HG03060 (cell line): ENCODE results near the gene SLC2A6.

Experiments
- ATAC-seq: cut with Tn5 transposase; IDR thresholded peaks from one replicate; pipeline ENCODE4 v1.9.1; 2021; ENCODE audit warnings: low read depth, moderate number of reproducible peaks; ENCODE audit not compliant: unreplicated experiment

SLC2A6 gene

DNA sequence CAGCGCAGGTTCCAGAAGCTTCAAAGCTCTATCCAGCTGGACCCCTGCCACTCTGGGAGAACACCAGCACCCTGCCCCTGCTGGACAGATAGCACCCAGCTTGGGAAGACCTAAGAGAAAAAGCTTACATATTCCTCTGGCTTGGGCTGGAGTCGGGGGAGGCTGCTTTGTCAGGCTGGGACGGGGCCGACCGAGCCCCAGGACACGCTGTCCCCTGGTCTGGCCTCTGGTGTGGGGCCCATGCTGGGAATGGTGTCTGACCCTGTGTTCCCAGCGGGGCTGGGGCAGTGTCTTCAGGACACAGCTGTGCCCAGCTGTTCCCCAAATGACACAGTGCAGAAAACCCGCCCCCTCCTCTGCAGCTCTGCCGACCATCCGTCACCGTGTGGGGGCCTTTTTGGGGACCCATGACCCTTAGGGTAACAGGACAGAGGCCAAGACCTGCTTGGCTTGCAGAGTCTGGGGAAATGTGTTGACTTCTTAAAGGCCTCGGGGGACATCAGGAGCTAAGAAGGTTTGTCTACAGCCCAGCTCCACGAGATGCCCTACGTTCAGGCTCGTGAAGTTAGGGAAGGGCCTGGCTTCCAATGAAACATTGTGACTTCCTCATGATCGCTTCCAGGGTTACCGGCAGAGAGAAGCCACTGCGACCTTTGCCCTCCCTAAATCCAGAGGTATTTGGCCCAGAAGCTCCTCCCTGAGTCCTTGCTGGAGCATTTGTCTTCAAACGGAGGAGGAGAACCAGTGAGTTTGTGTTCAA is 20.4 kb upstream of the SLC2A6 start:
- ATAC-seq, result no peak

DNA sequence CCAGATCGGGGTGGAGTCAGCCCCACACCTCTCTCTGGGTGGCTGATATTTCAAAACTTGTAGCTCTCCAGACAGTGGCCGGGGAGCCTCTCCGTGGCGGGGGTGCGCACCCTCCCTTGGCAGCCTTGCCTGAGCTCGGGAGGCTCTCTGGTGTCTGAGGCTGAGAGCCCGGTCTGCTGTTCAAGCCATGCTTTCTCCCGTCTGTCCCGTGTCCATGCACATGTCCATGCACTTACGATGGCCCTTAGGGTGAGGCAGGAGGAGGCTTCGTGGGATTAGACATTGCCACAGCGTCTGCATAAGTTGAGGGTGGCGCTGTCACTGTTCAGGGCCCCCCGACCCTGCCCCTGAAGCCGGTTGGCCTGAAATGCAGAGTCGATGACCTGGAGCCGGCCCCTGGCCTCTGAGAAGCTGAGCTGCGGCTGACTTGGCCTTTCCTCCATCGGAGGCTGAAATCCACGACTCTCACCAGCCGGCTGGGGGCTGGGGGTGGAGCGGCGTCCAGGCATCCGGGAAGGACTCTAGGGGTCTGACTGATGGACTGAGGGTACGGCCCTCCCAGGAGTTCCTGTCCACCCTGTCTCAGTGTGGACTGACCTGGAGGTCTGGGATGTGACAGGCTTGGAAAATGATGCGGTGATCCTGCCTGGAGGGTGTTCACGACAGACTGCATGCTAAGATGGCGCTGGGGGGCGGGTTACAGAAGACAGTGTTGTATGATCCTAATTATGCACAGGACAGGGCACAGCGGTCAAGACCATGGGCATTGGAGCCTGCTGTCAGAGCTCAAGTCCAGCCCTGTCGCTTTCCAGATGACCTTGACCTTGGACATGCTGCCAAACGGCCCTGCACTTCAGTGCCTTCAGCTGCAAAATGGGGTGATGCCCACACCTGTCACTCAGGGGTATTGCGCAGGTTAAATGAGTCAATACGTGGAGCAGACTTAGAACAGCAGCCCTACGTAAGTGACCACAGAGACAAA is 18.3 kb upstream of the SLC2A6 start:
- ATAC-seq, result no peak

DNA sequence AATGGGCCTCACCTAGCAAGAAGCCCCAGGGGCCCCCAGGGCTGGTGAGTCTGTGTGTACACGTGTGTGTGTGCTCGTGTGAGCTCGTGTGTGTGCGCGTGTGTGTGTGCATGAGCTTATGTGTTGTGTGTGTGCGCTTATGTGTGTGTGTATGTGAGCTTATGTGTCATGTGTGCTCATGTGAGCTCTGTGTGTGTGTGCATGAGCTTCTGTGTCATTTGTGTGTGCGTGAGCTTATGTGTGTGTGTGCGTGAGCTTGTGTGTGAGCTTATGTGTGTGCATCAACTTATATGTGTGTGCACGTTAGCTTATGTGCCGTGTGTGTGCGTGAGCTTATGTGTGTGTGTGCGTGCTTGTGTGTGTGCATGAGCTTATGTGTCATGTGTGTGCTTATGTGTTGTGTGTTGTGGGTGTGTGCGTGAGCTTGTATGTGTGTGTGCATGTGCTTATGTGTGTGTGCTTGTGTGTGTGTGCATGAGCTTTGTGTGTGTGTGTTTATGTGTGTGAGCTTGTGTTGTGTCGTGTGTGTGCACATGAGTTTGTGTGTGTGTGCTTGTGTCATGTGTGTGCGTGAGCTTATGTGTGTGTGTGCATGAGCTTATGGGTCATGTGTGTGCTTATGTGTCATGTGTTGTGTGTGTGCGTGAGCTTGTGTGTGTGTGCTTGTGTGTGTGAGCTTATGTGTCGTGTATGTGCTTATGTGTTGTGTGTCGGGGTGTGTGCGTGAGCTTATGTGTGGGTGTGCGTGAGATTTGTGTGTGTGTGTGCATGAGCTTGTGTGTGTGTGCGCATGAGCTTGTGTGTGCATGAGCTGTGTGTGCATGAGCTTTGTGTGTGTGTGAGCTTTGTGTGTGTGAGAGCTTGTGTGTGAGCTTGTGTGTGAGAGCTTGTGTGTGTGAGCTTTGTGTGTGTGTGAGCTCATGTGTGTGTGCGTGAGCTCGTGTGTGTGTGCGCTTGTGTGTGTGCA is 16.7 kb upstream of the SLC2A6 start:
- ATAC-seq, result no peak

DNA sequence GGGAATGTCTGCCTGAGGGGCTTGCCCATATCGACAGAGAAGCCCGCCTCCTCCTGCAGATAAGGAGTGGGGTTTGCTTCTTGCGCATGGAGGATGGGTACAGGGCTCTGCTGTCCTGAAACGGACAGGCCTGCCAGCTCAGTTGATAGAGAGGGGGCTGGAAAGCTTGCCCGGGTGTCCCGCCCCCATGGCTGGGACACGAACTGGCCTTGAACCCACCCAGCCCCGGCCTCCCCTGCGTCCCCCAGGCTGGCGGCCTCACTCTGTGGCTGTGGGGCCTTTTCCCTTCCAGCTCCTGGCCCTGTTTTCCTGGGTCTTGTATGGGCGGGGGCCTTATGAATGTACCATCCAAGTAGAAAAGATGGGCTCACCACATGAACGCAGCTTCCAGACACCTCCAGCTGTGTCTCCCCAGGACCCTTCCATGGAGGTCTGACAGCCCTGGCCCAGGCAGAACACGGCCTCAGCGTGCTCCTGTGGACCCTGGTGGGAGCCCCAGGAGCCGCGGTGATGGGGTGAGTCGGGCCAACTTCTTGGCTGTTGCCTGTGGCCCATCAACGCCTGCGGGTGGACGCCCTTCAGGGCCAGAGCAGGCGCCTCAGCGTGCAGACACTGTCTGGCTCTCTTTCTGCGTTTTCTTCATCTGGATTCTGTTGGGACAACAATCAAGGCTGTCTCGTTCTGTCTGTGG is 15.9 kb upstream of the SLC2A6 start:
- ATAC-seq, result no peak

DNA sequence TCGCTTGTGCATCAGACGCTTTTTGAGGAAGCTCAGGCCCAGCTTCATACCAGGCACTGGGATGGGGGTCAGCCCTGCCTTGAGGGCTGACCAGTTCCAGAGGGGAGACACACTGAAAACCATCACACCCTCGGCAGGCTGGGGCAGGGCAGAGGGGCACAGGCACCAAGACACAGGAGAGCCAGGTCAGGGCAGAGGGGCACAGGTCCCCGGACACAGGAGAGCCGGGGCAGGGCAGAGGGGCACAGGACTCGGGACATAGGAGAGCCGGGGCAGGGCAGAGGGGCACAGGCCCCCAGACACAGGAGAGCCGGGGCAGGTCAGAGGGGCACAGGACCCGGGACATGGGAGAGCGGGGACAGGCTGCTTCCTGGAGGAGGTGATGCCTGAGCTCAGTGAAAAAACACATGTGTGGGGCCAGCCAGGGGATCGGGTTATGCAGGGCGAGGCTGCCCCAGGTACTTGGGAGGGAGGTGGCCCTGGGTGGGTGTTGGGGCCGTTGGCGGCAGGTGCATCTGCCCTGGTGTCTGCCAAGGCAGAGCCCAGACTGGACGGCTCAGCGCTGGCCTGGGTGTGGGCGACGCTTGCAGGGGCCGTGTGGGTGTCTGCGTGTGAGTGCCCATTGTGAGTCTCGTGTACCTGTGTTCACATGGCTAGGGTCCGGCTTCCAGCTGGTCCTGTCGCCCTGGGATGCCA is 15.1 kb upstream of the SLC2A6 start:
- ATAC-seq, result no peak

DNA sequence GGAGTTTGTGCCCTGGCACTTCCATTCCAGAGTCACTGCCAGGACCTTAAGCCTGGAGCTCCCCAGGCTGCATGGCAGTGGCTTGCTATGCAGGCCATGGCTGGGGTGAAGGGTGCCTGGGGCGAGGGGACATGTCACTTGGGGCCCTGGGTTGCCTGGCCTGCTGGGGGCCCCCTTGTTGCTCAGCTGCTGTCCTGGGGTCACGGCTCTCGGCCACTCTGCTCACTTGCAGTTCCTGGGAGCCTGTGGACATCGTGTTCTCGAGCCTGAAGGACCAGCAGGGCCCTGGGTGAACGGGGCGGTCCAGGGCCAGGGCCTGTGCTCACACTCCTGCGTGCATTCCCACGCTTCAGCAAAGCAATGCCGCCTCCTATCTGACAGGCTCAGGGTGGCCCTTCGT is 14.5 kb upstream of the SLC2A6 start:
- no peak for ATAC-seq

DNA sequence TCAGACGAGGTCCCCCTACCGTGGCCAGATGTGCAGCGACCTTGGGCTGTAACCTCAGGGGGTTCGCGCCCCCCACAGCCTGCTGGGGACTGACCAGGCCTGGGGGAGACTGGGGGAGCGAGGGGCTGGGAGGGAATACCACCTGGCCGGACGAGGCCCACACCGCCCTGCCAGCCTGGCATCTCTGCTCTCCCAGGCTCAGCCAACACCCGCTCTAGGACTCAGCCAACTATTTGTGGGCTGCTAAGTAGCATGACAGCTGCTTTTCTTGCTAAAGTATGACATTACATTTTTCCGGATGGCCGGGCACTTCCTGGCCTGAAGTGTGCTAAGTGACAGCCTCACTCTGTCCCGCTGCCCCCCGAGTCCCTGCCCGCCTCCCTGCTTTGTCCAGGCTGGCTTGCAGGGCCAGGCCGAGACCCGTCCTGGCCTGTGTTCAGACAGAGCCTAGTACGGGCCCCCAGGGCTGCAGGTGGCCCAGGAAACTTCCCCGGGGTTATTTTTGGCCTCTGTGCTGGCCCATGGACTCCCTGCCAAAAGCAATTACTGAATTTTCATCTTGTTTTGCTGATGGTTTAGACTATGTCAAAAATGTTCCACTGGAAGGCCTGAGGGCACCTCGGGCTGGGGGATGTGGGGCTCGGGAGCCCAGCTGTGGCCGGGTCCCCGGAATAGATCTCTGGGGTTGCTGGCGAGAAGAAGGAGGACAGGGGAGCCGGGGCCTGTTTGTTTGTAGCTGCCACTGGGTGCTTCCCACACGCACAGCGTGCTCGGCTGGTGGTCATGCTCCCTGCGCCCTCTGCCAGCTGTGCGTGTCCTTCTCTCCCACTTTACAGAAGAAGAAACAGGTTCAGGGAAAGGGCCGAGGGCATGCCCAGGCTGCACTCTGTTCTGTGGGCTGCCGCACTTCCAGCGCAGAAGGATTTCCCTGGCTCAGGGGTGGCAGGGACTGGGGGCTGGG is 13.4 kb upstream of the SLC2A6 start:
- ATAC-seq, result no peak

DNA sequence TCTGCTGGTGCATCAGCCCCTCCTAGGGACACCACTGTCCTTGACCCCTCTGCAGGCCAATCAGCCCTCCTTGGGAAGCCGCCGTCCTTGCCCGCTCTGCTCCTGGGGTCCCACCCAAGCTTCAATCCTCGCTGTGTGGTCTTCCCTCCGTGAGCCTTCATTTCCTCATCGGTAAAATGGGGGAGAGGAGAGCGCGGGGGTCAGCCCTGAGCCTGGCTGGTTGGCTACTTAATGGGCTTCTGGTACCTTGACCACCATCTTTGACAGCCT is 12.7 kb upstream of the SLC2A6 start:
- no peak for ATAC-seq

DNA sequence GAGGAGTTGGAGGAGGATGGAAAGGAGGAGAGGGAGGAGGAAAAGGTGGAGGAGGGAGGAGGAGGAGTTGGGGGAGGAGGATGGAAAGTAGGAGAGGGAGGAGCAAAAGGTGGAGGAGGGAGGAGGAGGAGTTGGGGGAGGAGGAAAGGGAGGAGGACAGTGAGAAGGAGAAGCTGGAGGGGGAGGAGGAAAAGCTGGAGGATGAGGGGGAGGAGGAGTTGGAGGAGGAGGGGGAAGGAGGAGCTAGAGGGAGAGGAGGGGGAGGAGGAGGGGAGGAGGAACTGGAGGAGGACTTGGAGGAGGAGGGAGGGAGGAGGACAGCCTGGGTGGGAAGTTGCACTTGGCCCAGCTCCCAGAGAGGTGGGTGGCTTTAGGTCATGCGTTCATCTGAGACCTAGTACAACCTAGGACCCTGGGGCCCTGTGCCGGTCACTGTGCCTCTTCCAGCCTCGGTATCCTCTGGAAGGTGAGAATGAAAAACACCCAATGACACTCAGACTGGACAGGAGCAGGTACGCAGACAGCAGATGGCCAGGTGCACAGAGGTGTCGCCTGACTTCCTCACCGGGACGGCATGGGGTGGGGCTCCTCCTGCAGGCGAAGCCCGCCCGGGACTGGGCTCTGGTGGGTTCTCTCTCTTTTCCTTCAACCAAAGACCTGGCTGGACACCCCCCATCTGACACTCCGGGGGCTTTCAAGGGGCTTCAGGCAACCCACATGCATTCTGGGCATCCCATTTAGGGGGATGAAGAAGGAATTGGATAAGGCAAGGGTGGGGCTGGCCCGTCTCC is 12.2 kb upstream of the SLC2A6 start:
- no peak for ATAC-seq

DNA sequence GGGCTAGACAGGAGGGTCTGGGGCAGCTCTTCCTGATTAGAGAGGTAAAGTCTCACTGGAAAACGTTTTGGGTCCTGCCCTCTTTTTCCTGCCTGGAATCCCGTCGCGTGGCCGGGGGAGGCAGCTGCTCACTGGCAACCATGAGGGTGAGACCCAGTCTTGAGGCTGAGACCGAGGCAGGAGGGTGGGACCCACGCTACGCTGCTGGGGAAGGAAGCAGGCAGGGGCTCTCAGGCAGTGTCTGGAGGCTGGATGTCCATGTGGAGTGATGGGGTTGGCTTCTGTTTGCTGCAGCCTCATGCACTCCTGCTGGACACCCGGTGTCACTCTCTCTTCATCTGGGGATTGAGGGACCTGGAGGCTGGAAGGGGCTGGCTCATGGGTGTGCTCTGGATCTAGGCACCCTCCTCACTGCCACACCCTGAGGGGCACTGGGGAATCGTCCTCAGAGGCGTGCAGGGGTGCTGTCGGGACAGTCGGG is 11.3 kb upstream of the SLC2A6 start:
- no peak for ATAC-seq

DNA sequence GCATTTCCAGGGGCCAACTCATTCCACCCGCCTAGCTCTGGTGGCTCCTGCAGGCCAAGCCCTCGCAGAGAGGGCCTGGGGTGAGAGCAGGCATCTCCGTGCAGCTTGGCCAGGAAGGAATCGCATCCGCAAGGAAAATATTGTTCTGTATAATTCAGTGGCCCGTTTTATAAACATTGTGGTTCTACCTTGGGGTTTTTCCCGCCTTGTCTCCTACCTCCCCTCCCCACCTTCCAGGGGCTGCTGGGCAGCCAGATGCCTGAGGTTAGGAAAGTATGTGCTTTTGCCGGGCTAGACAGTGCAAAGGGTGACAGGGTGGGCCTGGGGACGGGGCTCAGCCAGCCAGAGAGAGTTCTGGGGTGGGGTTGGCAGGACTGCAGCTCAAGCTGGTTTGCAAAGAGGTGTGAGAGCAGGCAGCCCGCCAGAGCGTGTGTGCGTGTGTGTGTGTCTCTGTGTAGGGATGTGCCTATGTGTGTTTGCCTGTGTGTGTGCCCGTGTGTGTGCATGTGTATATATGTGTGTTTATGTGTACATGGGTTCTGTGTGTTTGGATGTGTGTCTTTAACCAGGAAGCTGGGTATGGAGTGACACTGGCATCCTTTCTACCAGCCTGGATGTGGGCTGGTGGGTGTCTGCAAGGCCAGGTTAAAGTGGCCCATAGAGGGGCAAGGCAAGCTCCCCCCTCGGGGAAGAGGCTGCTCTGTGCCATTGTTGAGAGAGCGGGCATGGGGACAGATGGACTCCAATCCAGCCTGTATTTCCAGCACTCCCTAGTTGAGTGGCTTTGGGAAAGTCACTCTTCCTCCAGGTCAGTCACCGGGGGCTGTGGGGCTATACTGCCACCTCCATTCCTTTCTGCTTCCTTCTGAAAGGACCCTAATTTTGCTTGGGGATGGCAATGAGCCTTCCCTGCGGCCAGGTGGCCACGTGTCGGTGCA is 10.6 kb upstream of the SLC2A6 start:
- ATAC-seq, result no peak

DNA sequence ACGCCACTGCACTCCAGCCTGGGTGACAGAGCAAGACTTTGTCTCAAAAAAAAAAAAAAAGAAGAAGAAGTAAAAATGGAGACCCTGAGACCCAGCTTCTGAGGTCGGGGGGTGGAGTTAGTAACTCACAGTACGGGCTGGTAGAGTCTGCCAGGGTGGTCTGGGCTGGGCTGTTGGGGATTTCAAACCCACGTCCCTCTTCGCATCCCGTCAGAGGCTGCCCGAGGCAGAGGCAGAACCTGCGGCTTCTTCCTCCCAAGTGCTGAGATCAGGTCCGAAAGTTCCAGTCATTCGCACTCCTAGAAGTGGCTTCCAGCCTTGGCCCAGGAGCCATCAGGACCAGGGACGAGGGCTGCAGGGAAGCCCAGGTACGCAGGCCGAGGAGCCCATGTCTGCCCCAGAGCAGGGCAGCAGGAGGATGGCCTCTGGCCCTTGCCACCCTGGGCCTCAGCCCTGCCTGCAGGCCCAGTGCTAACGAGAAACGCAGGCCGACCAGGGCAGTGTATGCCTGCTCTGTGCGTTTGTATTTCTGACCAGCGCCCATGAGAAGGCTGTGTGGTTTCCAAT is 9.9 kb upstream of the SLC2A6 start:
- no peak for ATAC-seq

GRCh38 chr9:133487331-133487725 is 8.4 kb upstream of the SLC2A6 start:
- no peak for ATAC-seq

DNA sequence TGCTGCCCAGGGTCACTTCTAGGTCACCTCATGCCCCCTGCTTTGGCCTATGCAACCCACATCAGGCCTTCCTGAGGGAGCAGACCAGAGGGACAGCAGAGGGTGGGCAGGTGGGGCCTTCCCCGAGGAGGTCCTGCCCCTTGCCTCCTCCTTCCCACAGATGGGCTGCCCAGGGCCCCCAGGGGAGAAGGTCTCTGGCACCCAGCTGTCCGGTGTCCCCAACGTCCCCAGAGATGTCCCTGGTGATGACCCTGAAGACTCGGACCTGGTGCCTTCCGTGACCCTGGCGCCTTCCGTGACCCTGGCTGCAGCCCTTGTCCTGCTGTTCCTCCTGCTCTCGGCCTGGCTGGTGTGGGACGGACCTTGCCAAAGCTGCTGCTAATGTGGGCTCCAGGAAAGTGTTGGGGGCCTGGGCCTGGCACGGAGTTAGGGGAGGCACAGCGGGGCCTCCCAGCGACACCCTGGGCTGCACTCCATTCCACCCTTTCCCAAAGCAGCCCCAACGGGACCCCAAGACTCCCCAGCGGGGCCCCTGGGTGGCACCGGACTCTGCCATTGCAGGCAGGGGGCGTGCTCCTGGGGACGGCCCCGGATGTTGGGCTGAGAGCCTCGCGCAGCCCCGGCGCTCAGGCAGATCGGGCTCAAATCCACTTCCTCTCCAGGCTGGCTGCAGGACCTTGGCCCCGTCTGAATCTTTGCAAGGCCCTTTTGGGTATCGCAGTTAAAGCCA is 6.8 kb upstream of the SLC2A6 start:
- ATAC-seq, result no peak

DNA sequence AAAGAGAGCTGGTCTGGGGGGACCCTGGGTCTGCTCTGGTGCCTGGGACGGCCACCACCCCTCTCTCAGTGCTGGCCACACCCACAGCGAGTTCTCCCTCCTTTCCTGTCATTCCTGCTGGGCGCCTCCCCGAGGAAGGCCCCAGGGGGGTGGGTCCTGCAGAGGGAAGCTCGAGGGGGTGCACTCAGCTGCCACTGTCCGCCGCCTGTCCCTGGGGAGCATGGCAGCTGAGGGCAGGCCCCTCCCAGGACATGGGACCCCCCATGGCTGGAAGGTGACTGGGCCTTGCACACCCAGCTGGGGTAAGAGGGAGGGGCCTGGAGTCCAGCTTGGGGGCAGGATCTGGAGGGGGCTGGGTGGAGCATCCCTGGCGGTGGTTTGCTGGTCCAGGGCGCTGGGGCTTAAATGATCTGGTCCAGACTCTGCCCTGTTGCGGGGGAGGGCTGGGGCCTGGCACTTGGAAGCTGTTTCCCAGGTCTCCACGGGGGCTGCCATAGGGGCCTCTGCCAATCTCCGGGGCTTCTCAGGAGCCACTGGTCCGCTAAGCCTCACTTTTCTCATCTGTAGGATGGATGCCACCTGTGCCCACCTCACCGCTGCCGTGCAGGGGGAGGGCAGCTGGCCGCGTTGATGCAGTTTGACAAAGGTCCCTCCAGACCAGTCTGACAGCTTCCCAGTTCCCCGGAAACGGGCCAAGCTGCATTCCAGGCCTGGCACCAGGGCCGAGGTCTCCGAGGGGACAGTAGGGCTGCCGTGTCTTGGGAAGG is 6.0 kb upstream of the SLC2A6 start:
- no peak for ATAC-seq
